ENCODE measurements around the gene GAB2.
A peak's percentile ranks its signal among the peaks of the same experiment; 100 is the strongest.

Gene GAB2

DNA sequence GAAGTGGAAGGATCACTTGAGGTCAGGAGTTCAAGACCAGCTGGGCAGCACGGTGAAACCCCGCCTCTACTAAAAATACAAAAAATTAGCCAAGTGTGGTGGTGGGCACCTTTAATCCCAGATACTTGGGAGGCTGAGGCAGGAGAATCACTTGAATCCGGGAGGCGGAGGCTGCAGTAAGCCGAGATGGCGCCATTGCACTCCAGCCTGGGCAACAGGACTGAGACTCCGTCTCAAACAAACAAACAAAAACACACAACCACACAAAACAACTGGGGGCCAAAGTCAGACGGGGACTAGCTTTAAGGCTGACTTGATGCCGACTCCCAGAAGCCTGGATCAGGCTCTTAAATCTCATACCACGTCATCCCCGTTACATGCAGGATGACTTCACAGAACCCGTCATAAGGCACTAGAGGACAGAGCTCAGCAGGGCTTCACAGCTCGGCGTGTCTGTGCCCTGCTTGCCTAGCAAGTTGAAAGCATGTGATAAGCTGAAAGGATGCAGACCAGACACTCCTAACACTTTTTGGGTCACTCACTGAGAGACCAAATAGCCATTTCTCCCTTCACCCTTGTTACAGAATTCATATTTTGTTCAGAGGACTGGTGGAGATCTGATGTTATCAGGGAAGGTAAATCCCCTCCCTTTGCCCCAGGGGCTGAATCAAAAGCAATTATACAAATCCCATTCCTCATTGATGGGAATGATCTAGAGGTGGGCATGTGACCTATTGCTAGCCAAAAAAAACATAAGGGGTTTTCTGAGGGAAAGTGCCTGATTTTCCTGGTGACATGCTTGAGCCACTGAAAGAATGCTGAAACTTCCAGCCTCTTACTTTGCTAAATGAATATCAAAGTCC is 65.4 kb downstream of the GAB2 start:
- Mint-ChIP-seq H3K36me3 (peaks cover 8% of the 10 kb centered on the region), H3K4me1 (peaks cover 72% of the 10 kb centered on the region), H3K27me3 (no peaks in the 10 kb centered on the region), H3K27ac (peak overlapping the region; percentile 48), H3K4me3 (no peak overlapping the region), H3K9me3 (no peaks in the 10 kb centered on the region)
- ATAC-seq, result no peak

DNA sequence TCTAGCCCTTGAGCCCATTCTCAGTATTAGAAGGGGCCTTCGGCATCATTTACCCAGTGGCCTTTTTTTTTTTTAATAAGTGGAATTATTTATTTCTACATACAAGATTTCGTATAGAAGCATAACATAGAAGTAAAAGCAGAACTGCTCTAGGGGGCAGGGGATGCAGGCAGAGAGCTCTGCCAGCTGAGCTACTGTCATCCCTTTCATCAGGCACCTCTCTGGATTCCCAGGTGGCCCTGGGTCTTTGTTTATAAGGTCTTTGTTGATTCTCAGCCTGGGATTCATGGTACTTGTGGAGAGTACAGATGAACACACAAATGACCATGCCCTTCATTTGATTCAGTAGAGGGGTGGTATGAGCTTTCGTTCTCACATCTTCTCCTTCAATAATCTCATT is 66.4 kb downstream of the GAB2 start:
- Mint-ChIP-seq H3K4me1 (peaks cover 70% of the 10 kb centered on the region), H3K27me3 (no peaks in the 10 kb centered on the region), H3K4me3 (no peak overlapping the region), H3K36me3 (no peaks in the 10 kb centered on the region), H3K27ac (peak overlapping the region; percentile 93), H3K9me3 (no peaks in the 10 kb centered on the region)
- peak; percentile 54 for ATAC-seq

DNA sequence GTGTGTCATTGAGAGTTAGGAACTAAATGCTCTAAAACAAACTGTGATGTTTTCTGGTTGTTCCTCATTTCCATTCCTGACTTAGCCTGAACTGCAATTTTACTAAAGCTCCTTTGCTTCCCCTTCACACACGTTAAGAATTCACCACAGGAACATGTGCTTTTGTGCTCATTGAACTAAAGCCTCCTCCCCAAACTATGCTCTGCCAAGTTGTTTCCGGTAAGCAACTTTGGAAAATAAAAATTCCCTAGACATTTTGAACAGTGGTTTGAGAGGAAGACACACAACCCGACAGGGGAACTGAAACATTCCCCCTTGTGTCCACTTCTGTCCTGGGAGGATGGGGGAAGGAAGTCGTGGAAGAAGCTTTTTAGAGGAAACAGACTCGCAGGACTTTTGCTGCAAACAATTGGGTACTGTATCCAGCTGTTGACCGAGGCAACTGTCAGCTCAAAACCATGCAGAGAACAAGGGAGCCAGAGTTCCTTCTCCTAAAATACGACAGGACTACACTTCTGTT is 66.9 kb downstream of the GAB2 start:
- H3K4me3 Mint-ChIP-seq, result peak overlapping the region; percentile 49
- peaks cover 74% of the 10 kb centered on the region for H3K4me1 Mint-ChIP-seq
- H3K9me3 Mint-ChIP-seq, result no peaks in the 10 kb centered on the region
- H3K27me3 Mint-ChIP-seq, result no peaks in the 10 kb centered on the region
- H3K36me3 Mint-ChIP-seq, result no peaks in the 10 kb centered on the region
- ATAC-seq, result peak; percentile 54
- peak overlapping the region; percentile 93 for H3K27ac Mint-ChIP-seq

DNA sequence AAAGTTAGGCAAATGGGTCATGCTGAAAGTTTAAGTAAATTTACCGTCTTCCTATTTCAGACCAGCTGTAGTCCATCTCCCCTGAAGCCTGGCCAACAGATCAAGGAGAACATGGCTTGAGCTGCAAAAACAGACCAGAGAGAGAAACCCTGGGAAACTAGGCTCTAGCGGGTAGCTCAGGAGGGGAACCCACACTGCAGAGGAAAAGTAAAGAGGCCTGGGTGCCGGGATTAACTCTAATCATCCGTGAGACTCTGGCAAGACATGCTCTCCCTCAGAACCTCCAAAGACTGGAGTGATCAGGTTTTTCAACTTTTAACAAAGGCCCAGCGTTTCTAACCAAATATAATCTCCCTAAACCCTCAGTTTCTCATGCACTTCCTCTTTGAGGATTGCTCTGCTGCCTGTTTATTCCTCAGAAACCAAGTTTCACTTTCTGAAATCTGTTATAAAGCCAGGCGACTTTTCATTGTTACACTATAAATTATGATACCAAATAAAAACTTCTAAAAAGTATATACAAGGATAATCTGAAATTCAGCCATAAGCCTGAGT is 67.5 kb downstream of the GAB2 start:
- Mint-ChIP-seq H3K4me3 (peak overlapping the region; percentile 49), H3K27ac (peak overlapping the region; percentile 93), H3K36me3 (no peaks in the 10 kb centered on the region), H3K9me3 (no peaks in the 10 kb centered on the region), H3K27me3 (no peaks in the 10 kb centered on the region), H3K4me1 (peaks cover 77% of the 10 kb centered on the region)
- ATAC-seq, result peak; percentile 8

DNA sequence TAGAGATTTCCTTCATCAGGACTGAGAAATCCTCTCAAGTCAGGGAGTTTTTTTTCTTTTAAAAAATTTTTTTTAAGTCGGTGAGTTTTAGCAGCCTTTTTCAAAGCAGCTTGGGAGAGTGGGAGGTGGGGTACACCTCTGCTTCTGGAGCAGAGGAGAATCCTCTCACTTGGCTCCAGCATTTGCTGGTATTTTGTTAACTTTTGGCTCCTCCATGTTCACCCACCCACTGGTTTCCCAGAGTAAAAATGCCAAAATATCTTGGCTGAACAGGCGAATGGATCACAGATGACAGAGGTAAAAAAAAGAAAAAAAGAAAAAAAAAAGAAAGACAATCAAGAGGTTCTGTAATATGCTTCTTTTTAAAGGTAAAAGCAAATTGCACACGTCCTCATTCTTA is 68.0 kb downstream of the GAB2 start:
- Mint-ChIP-seq H3K36me3 (no peaks in the 10 kb centered on the region), H3K4me3 (peak overlapping the region; percentile 49), H3K4me1 (peaks cover 73% of the 10 kb centered on the region), H3K9me3 (no peaks in the 10 kb centered on the region), H3K27me3 (no peaks in the 10 kb centered on the region), H3K27ac (peak overlapping the region; percentile 93)
- ATAC-seq, result no peak

DNA sequence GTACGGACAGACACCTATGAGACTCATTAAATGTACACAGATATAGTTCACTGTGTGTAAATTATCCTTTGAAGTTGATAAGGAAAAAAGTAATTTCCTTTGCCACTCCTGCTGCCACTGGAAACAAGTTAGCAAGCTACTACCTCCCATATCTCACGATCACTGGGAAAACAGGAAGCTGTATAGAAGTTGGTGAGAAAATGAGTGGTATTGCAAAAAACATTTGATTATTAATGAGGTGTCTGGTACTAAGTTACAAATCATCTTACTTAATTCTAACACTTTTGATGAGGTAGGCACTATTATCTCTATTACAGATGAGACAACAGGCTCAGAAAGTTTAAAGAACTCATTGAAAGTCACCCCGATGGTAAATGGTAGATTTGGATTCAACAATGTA is 68.5 kb downstream of the GAB2 start:
- Mint-ChIP-seq H3K27ac (peak overlapping the region; percentile 19), H3K4me3 (no peak overlapping the region), H3K36me3 (no peaks in the 10 kb centered on the region), H3K27me3 (no peaks in the 10 kb centered on the region), H3K4me1 (peaks cover 73% of the 10 kb centered on the region), H3K9me3 (no peaks in the 10 kb centered on the region)
- no peak for ATAC-seq

DNA sequence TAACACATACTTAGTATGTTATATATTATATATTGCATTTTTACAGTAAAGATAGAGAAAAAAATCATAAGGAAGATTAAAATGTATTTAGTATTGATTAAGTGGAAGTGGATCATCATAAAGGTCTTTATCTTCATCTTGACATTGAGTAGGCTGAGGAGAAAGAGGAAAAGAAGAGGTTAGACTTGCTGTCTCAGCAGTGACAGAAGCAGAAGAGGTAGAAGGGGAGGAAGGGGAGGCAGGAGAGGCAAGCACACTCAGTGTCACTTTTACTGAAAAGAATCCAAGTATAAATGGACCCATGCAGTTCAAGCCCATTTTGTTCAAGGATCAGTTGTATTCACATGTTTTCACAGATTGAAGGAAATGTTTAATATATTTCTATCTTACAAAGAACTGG is 69.7 kb downstream of the GAB2 start:
- H3K27ac Mint-ChIP-seq, result peak overlapping the region; percentile 19
- no peaks in the 10 kb centered on the region for H3K36me3 Mint-ChIP-seq
- no peak for ATAC-seq
- H3K27me3 Mint-ChIP-seq, result no peaks in the 10 kb centered on the region
- H3K4me3 Mint-ChIP-seq, result no peak overlapping the region
- H3K9me3 Mint-ChIP-seq, result no peaks in the 10 kb centered on the region
- H3K4me1 Mint-ChIP-seq, result peaks cover 75% of the 10 kb centered on the region

DNA sequence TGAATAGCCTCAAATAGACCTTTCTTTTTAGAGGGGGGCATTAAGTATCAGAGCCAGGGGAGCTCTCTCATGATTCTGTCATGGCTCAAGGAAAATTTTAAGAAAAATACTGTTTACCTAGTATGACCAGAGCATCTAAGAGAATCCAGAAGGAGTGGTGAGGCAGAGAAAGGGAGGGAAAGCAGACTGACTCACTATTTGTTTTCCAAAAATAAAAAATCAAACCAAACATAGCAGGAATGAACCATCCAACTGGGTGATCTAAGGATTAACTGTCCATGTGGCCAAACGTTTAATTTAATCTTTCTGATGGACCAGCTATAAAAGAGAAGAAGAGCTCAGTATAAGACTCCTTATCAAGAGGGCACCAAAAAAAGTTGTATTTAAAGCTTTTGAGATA is 70.8 kb downstream of the GAB2 start:
- Mint-ChIP-seq H3K4me1 (peaks cover 65% of the 10 kb centered on the region), H3K27me3 (no peaks in the 10 kb centered on the region), H3K36me3 (peaks cover 3% of the 10 kb centered on the region), H3K9me3 (no peaks in the 10 kb centered on the region), H3K4me3 (no peak overlapping the region), H3K27ac (no peak overlapping the region)
- ATAC-seq, result no peak

DNA sequence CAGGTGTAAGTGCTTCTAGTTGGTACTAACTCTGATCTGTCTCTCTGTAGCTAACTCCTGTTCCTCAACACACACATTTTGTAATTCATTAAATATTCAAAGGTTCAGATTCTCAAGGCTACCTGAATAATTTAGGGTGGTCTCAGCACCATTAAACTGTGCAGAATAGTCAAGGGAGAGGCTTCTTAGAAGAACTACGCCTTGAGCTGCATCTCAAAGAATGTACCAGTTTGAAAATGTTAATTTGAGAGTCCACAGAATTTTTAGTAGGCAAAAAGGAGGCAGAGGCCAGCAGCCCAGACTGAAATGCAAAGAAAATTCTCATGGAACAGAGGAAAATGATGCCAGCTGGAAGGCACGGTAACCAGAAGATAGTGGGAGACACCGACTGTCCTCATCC is 72.2 kb downstream of the GAB2 start:
- H3K27ac Mint-ChIP-seq, result no peak overlapping the region
- peaks cover 57% of the 10 kb centered on the region for H3K4me1 Mint-ChIP-seq
- no peaks in the 10 kb centered on the region for H3K9me3 Mint-ChIP-seq
- H3K27me3 Mint-ChIP-seq, result no peaks in the 10 kb centered on the region
- no peak for ATAC-seq
- peaks cover 7% of the 10 kb centered on the region for H3K36me3 Mint-ChIP-seq
- H3K4me3 Mint-ChIP-seq, result no peak overlapping the region

DNA sequence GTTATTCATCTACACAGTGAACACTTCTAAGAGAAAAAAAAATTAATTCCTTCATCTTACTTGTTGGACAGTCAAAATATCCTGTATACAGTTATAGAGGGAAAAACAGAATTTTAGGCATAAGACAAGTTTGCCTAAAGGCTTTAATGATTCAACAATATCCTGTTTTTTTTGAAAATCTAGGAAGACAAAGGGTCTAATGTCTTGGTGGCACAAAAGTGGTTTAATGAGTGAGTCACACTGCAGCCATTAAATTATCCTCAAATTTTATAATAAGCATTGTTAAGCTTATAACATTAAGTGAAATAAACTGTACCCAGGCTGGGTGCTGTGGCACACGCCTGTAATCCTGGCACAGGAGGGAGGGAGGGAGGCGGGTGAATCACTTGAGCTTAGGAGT is 72.9 kb downstream of the GAB2 start:
- no peaks in the 10 kb centered on the region for H3K9me3 Mint-ChIP-seq
- no peak overlapping the region for H3K27ac Mint-ChIP-seq
- H3K36me3 Mint-ChIP-seq, result peaks cover 7% of the 10 kb centered on the region
- no peak overlapping the region for H3K4me3 Mint-ChIP-seq
- no peaks in the 10 kb centered on the region for H3K27me3 Mint-ChIP-seq
- peaks cover 56% of the 10 kb centered on the region for H3K4me1 Mint-ChIP-seq
- no peak for ATAC-seq

DNA sequence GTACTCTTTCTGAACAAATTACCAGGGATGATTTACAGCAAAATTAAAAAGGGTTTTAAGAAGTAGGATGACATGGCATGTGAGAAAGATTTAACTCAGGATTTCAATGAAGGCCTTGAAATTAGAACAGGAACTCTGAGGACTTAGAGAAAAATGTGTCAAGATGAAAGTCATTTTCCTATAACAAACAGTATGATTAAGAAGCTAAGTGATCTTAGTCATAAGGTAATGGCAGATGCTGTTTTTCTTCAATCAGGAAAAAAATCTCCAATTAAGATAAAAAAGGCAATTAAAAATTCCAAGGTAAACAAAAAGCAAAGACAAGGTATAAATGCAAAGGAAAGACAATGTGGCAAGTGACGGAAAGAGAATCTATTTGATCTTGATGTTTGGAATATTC is 73.5 kb downstream of the GAB2 start:
- Mint-ChIP-seq H3K36me3 (peaks cover 7% of the 10 kb centered on the region), H3K27me3 (no peaks in the 10 kb centered on the region)

DNA sequence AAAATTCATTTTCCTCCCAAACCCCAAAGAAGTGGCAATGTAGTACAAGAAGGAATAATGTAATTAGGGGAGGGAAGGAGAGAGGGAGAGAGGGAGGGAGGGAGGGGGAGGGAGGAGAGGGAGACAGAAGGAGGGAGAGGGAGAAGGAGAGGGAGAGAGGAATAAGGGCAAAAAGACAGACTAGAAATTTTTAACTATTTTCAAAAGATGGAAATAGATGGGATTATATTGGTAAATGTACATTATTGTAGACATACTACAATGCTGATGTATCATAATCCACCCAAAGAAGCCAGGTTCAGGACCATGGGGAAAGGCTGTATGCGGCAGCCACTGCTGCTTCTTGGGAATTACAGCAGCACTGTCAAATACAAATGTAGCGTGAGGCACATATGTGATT is 74.3 kb downstream of the GAB2 start:
- Mint-ChIP-seq H3K27me3 (no peaks in the 10 kb centered on the region), H3K9me3 (no peaks in the 10 kb centered on the region), H3K27ac (no peak overlapping the region), H3K4me1 (peaks cover 58% of the 10 kb centered on the region), H3K4me3 (no peak overlapping the region), H3K36me3 (peaks cover 7% of the 10 kb centered on the region)
- ATAC-seq, result no peak

More for the DNA sequence above, 73.5 kb downstream of the GAB2 start:
- ATAC-seq, result no peak
- Mint-ChIP-seq H3K4me3 (no peak overlapping the region), H3K9me3 (no peaks in the 10 kb centered on the region), H3K4me1 (peaks cover 58% of the 10 kb centered on the region), H3K27ac (no peak overlapping the region)

DNA sequence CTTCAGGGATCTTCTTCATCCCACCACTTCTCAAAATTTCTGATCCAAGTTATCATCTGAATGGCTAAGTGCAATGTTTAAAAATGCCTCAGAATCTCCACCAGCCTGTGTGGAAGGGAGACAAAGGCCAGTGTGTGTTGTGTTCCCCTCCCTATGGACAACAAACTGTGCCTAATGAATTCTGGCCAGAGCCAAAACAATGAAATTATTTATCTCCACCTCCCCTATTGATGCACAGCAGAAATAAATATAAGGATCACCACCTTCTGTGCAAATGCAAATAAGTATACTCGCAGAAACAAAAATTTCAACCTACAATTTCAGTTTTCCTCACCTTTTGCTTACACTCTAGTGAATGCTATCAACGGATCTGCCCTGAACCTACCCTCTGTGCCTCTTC is 75.8 kb downstream of the GAB2 start:
- Mint-ChIP-seq H3K27ac (no peak overlapping the region), H3K4me1 (peaks cover 65% of the 10 kb centered on the region), H3K9me3 (no peaks in the 10 kb centered on the region), H3K36me3 (peaks cover 7% of the 10 kb centered on the region), H3K27me3 (no peaks in the 10 kb centered on the region), H3K4me3 (no peak overlapping the region)
- ATAC-seq, result no peak

DNA sequence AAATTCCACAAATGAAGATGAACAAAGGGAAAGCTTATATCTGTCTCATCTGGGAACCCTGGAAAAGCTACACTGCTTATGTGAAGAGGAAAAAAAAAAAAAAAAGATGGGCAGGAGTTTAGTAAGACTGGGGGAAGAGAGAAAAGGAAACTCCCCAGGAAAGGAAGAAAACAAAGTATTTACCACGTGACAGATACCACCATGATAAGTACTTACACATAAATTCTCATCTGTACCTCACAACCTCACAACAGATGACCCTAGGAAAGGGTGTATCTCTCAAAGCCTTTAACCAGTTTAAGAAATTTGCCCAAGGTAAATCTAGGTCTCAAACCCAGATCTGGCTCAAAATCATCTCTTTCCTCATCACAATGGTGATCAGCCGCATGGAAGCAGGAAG is 77.1 kb downstream of the GAB2 start:
- H3K4me3 Mint-ChIP-seq, result no peak overlapping the region
- no peak overlapping the region for H3K27ac Mint-ChIP-seq
- no peaks in the 10 kb centered on the region for H3K27me3 Mint-ChIP-seq
- ATAC-seq, result no peak
- peaks cover 7% of the 10 kb centered on the region for H3K36me3 Mint-ChIP-seq
- peaks cover 63% of the 10 kb centered on the region for H3K4me1 Mint-ChIP-seq
- H3K9me3 Mint-ChIP-seq, result no peaks in the 10 kb centered on the region

DNA sequence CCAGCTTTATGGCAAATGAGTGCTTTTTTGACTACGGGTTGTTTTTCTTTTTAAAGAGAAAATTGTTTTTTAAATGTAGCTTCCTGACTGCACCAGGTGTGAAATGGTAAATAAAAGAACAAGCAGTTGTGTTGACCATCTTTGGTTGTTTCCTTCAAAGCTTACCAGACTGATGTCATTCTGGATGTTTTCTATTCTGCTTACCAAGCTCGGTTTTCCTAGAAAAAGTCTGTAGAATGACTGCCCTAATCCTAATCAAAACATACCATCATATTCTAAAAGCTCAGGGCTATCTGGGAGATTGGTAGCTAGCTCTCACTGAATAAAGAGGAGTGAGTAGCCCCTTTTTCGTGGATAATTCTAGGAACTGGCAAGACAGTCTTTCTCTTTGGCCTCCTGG is 77.7 kb downstream of the GAB2 start:
- H3K27ac Mint-ChIP-seq, result no peak overlapping the region
- H3K4me3 Mint-ChIP-seq, result no peak overlapping the region
- no peaks in the 10 kb centered on the region for H3K27me3 Mint-ChIP-seq
- no peaks in the 10 kb centered on the region for H3K9me3 Mint-ChIP-seq
- ATAC-seq, result no peak
- H3K36me3 Mint-ChIP-seq, result peaks cover 12% of the 10 kb centered on the region
- peaks cover 64% of the 10 kb centered on the region for H3K4me1 Mint-ChIP-seq

DNA sequence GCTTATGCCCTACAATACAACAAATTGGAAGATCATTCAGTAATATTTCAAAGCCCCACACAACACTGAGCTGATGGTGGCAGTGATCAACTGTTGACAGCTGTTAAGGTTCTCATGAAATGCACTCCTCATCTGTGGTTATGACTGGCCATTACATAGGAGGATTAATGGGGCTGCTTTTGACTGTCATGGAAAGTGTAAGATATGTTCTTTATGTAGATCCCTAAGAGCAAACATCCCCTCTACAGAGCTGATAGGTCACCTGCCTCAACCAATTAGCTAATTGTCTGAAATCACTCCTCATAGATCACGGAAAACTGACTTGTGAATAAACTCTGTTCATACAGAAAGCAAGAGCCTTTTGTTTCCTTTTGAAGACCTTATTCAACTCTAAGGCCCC is 78.1 kb downstream of the GAB2 start:
- H3K36me3 Mint-ChIP-seq, result peaks cover 13% of the 10 kb centered on the region
- no peak overlapping the region for H3K4me3 Mint-ChIP-seq
- ATAC-seq, result no peak
- no peaks in the 10 kb centered on the region for H3K27me3 Mint-ChIP-seq
- H3K9me3 Mint-ChIP-seq, result no peaks in the 10 kb centered on the region
- peak overlapping the region; percentile 59 for H3K27ac Mint-ChIP-seq
- peaks cover 64% of the 10 kb centered on the region for H3K4me1 Mint-ChIP-seq
